HG02763 (cell line): Measurements from ENCODE around the gene CETP.
"Not testable (repeated sequence)": the region's sequence is repeated elsewhere in the genome, so short reads cannot be mapped to it uniquely, and the experiment has no call there.

Experiments
- ATAC-seq: cut with Tn5 transposase; IDR thresholded peaks from one replicate; pipeline ENCODE4 v1.9.1; 2021; ENCODE audit warnings: mild to moderate bottlenecking, moderate library complexity; ENCODE audit not compliant: unreplicated experiment

Gene CETP

GRCh38 chr16:56995136-56995805 is 33.5 kb downstream of the CETP start:
- no peak for ATAC-seq

GRCh38 chr16:56997264-56997663 is 35.5 kb downstream of the CETP start:
- no peak for ATAC-seq

GRCh38 chr16:56997931-56998330 is 36.2 kb downstream of the CETP start:
- no peak for ATAC-seq

GRCh38 chr16:56998352-56998751 is 36.6 kb downstream of the CETP start:
- ATAC-seq, result no peak

GRCh38 chr16:56998861-56999260 is 37.1 kb downstream of the CETP start:
- ATAC-seq, result no peak

GRCh38 chr16:56999409-57000270 is 37.9 kb downstream of the CETP start:
- ATAC-seq, result no peak

GRCh38 chr16:57000271-57001025 is 38.7 kb downstream of the CETP start:
- ATAC-seq, result peak; percentile 39

- no peak for ATAC-seq
These were observed 39.4 kb downstream of the CETP start for GRCh38 chr16:57001026-57001679.

- no peak for ATAC-seq
These were observed 42.0 kb downstream of the CETP start for GRCh38 chr16:57003439-57004386.

- ATAC-seq, result no peak
These were observed 42.9 kb downstream of the CETP start for GRCh38 chr16:57004387-57005250.

- ATAC-seq, result not testable (repeated sequence)
These were observed 43.8 kb downstream of the CETP start for GRCh38 chr16:57005597-57005996.

- no peak for ATAC-seq
These were observed 45.3 kb downstream of the CETP start for GRCh38 chr16:57007050-57007449.

- no peak for ATAC-seq
These were observed 45.8 kb downstream of the CETP start for GRCh38 chr16:57007530-57007929.

- ATAC-seq, result no peak
These were observed 46.7 kb downstream of the CETP start for GRCh38 chr16:57008440-57008839.

- ATAC-seq, result no peak
These were observed 48.0 kb downstream of the CETP start for GRCh38 chr16:57009643-57010170.

- no peak for ATAC-seq
These were observed 50.6 kb downstream of the CETP start for GRCh38 chr16:57012353-57012752.

GRCh38 chr16:57013229-57013628 is 51.5 kb downstream of the CETP start:
- ATAC-seq, result no peak

- no peak for ATAC-seq
These were observed 52.2 kb downstream of the CETP start for GRCh38 chr16:57013902-57014301.

- ATAC-seq, result no peak
These were observed 54.6 kb downstream of the CETP start for GRCh38 chr16:57016301-57016700.
